GM20431 (cell line): ENCODE data around the gene MYF6.
"Not testable (repeated sequence)": the region's sequence is repeated elsewhere in the genome, so short reads cannot be mapped to it uniquely, and the experiment has no call there.

Source experiments
- in situ Hi-C: fragments of 300-500 bp; cut with MseI, MboI; formaldehyde crosslinking; loops from one replicate; pipeline ENCODE4 v1.15.0; 2020; ENCODE audit warnings: low sequenced_read_pairs; ENCODE audit not compliant: unreplicated experiment

The MYF6 gene

GRCh38 chr12:80707126-80707829, at the start of gene MYF6:
Gene MYF6, plus strand, starts transcription at chr12:80707634. Its CDS starts 86 bp downstream, at chr12:80707720.
- in situ Hi-C loops = no loop called here

GRCh38 chr12:80659512-80660063, 47.8 kb upstream of the MYF6 start:
- in situ Hi-C loops = no loop called here

GRCh38 chr12:80662586-80662985, 44.8 kb upstream of the MYF6 start:
- in situ Hi-C loops = no loop called here

GRCh38 chr12:80670214-80670613, 37.2 kb upstream of the MYF6 start:
- in situ Hi-C loops = no loop called here

DNA sequence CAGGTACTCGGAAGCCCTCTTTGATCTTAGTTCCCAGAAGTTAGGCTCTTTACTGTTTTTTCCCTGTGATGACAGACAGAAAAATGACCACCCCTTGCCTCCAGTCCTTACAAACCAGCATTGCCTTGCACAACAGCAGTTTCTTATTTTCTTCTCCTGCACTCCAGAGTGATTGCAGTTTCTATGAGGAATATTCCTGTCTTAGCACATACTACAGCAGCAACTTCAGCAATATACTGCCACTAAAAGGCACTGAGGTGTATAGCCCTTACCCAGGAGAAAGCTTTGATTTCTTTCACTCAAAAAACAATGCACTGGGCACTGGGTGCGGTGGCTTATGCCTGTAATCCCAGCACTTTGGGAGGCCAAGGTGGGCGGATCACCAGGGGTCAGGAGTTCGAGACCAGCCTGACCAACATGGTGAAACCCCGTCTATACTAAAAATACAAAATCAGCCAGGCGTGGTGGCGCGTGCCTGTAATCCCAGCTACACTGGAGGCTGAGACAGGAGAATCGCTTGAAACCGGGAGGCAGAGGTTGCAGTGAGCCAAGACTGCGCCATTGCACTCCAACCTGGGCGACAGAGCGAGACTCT, 31.3 kb upstream of the MYF6 start:
- in situ Hi-C loops = not testable (repeated sequence)

- in situ Hi-C loops = no loop called here
Measured at GRCh38 chr12:80676856-80677255, 30.6 kb upstream of the MYF6 start.

DNA sequence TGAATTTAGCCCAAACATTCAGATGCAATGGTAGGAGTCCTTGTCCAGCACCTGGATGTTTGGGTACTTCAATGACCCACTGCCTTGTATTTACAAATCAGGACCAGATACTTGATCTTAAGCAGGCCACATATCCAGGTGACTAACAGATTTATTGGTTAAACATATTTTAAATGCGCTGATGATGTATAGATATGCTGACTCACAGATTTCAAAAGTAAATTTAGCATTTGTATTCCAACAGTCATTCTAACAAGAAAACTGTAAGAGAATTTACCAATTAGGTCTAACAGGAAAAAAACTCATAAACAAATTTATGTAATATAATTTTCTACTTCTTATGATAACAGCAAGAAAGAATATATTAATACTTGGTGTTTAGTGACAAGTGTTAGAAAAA, 29.4 kb upstream of the MYF6 start:
- in situ Hi-C loops = no loop called here

- in situ Hi-C loops = no loop called here
Measured at GRCh38 chr12:80679346-80680131, 27.9 kb upstream of the MYF6 start.

GRCh38 chr12:80681287-80681686, 26.1 kb upstream of the MYF6 start:
- in situ Hi-C loops = no loop called here

DNA sequence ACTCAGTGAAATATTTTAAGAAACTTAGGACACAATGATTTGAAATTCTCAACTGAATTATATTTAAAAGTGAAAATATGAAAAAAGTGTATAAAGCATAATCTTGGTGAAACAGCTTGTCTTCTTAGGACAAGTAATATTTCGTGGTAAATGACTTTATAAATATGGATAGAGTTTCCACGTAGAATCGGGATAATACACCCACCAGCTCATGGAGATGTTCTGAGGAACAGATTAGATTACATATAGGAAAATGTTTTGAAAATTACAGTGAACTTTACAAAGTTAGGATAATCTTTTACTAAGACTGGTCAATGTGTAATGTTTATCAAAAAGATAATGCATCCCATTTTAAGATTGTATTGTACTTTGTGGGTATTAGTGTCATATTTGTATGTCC, 25.6 kb upstream of the MYF6 start:
- in situ Hi-C loops = no loop called here

DNA sequence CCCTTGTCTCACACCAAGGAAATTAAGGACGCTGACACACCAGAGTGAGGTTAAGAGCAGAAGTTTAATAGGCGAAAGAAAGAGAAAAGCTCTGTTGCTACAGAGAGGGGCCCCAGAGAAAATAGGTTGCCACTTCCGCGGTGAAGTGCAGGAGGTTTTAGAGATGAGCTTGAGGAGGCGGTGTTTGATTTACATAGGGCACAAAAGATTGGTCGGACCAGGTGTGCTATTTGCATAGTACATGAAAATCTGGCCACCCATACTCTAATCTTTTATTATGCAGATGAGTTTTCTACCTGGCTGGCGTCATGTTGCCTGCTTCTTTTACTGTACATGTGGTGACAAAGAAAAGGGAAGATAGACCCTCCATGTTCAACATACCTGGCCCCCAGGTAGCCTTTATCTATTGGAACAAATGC, 23.3 kb upstream of the MYF6 start:
- in situ Hi-C loops = no loop called here

DNA sequence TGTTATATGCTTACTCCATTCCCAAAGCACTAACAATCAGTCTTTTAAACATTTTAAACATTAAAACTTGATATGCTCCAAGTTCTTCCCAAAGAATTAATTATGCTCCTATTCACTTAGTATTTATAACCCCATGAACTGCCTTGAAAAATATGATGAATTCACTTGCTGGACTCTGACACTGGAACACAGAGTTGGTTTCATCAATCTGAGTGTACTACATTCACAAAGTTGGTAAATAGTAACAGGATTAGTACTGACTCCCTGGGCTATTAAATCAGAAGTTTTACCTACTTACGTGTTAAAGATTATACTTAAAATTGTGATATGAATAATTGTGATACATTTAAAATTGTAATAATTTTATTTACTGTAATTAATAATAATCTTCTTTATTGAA, 17.3 kb upstream of the MYF6 start:
- in situ Hi-C loops = no loop called here

GRCh38 chr12:80690513-80690912, 16.9 kb upstream of the MYF6 start:
- in situ Hi-C loops = no loop called here

DNA sequence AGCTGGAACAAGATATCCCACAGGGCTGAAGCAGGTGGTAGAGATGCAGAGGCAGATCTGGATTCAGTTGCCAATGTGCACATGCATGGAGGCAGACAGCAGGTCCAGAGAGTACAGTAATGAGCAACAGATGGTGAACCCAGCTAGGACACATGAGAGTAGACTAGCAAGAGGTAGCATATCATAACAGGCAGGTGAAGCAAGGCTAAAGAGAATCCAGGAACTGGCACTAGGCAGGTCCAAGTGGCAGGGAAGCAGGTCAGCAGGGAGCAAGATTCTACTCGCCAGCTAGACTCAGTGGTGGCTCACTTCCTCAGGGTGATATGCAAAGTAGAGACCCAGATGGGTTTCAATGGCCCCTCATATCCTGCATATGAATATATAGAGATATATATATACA, 15.3 kb upstream of the MYF6 start:
- in situ Hi-C loops = no loop called here

DNA sequence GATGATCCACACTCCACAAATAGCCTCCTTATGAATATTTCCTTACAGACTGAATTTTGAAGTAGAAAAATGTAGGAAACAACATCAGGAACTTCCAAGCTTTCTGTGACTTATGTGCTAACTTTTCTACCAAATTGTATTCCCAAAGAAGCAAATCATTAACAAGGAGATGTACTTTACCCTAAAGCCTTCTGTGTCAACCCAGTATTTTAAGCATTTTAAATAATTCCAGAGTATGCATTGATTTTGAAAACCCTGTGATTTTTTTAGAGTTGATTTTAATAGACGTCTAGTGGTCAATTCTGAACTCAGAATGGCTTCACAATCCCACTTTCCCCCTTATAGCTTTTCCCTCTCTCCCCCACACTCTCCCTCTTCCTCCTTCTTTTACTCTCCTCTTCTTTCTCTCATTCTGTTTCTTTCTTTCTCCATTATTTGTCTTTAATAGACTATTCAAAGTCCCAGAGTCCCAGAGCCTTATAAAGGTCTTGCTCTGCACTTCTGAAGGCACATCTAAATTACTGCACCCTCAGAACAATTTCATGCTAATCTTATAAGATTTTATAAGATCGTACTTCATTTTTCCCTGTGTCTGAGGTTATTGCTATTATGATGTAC, 10.1 kb upstream of the MYF6 start:
- in situ Hi-C loops = no loop called here

GRCh38 chr12:80698256-80698655, 9.2 kb upstream of the MYF6 start:
- in situ Hi-C loops = no loop called here

- in situ Hi-C loops = no loop called here
Measured at GRCh38 chr12:80698847-80699542, 8.4 kb upstream of the MYF6 start.

- in situ Hi-C loops = no loop called here
Measured at GRCh38 chr12:80700327-80700726, 7.1 kb upstream of the MYF6 start.

DNA sequence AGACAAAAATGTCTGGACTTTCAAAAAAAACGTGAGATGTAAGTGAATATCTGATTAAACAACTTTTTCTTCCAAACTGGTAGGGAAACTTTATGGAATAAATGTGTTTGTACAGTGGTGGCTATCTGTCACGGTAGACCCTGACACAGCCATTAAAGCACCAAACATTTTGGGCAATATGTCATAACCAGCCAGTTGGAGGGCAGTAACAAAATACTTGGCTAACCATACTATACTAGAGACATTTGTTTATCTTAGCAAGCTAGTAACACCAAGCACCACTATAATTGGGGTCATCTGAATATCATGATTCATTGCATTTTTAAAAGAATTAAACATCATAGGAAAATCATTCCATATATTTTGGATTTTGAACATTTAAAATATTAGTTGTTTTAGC, 6.0 kb upstream of the MYF6 start:
- in situ Hi-C loops = no loop called here
